ENCODE data around the gene MAB21L4.

- TF ChIP-seq EZH2phosphoT487 (IDR thresholded peaks at IDR 0.05; ENCODE audit: insufficient read depth, low read depth) = no peak
- TF ChIP-seq EZH2 (IDR thresholded peaks at IDR 0.05; ENCODE audit: insufficient read depth, poor library complexity, severe bottlenecking) = no peak
Observed at GRCh38 chr2:240850026-240850425, 45.9 kb downstream of the MAB21L4 start.
